ENCODE results near the gene TMEM183A.

Gene TMEM183A

DNA sequence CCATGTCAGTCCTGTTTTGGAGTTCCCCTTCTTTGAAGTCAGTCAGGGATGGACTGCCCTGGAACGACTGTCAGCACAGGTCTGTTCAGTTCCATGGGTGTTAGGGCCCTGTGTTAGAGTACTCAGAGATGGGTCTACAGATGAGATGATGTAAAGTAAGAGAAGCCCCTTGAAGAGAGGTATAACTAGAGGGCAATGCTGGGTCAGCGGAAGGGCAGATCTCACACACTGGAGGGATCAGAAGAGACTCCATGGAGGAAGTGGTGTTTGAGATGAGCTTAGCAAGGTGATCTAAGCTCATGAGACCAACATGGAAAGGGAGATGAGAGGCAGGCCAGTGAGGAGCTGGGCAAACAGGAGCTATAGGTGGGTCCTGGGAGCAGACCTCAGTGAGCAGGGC lies 26.7 kb downstream of the TMEM183A start:
- no peak for DNase-seq (ENCODE audit: low read depth)
- TF ChIP-seq CTCF (conservative IDR thresholded peaks at IDR 0.05; ENCODE audit: low read depth, low read length) = no peak
- no peak overlapping the region for H3K4me3 ChIP-seq (ENCODE audit: low read length)

GRCh38 chr1:203034422-203035110 lies 27.4 kb downstream of the TMEM183A start:
- TF ChIP-seq CTCF (conservative IDR thresholded peaks at IDR 0.05; ENCODE audit: low read depth, low read length) = no peak
- H3K4me3 ChIP-seq (ENCODE audit: low read length) = no peak overlapping the region
- no peak for DNase-seq (ENCODE audit: low read depth)

- DNase-seq (ENCODE audit: low read depth) = no peak
- TF ChIP-seq CTCF (conservative IDR thresholded peaks at IDR 0.05; ENCODE audit: low read depth, low read length) = no peak
- H3K4me3 ChIP-seq (ENCODE audit: low read length) = no peak overlapping the region
Measured at GRCh38 chr1:203035111-203036000, 28.2 kb downstream of the TMEM183A start.

- DNase-seq (ENCODE audit: low read depth) = no peak
- H3K4me3 ChIP-seq (ENCODE audit: low read length) = no peak overlapping the region
- no peak for TF ChIP-seq CTCF (conservative IDR thresholded peaks at IDR 0.05; ENCODE audit: low read depth, low read length)
Measured at GRCh38 chr1:203036135-203036534, 29.0 kb downstream of the TMEM183A start.

GRCh38 chr1:203036537-203036936 lies 29.4 kb downstream of the TMEM183A start:
- DNase-seq (ENCODE audit: low read depth) = no peak
- no peak for TF ChIP-seq CTCF (conservative IDR thresholded peaks at IDR 0.05; ENCODE audit: low read depth, low read length)
- H3K4me3 ChIP-seq (ENCODE audit: low read length) = no peak overlapping the region

GRCh38 chr1:203037509-203038190 lies 30.5 kb downstream of the TMEM183A start:
- no peak overlapping the region for H3K4me3 ChIP-seq (ENCODE audit: low read length)
- TF ChIP-seq CTCF (conservative IDR thresholded peaks at IDR 0.05; ENCODE audit: low read depth, low read length) = no peak
- DNase-seq (ENCODE audit: low read depth) = no peak
